Neural progenitor cell (in vitro differentiated cells): ENCODE results near the gene NDUFV1.
"Not testable (repeated sequence)": the region's sequence is repeated elsewhere in the genome, so short reads cannot be mapped to it uniquely, and the experiment has no call there.

Experiments used
- EZH2 ChIP-seq: fragments of 200-600 bp; sonication (generic); IDR thresholded peaks from 2 replicates; pipeline ENCODE4 v1.6.1; 2017; ENCODE audit warnings: antibody characterized with exemption, mild to moderate bottlenecking, moderate library complexity
- TF ChIP-seq, protein P1 (sequence below): fragments of 200-600 bp; sonication (generic); IDR thresholded peaks from 2 replicates; pipeline ENCODE4 v1.5.1; 2017; ENCODE audit warnings: antibody characterized with exemption, mild to moderate bottlenecking

DNA sequence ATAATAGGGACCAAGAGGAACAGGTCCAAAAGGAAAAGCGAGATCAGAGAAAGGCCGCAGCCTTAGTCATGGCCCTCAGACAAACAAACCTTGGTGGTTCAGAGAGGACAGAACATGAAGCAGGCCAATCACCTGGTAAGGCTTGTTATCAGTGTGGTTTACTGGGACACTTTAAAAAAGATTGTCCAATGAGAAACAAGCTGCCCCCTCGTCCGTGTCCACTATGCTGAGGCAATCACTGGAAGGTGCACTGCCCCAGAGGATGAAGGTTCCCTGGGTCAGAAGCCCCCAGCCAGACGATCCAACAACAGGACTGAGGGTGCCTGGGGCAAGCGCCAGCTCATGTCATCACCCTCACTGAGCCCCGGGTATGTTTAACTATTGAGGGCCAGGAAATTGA lies 16.2 kb downstream of the NDUFV1 start:
- TF ChIP-seq, protein P1, sequence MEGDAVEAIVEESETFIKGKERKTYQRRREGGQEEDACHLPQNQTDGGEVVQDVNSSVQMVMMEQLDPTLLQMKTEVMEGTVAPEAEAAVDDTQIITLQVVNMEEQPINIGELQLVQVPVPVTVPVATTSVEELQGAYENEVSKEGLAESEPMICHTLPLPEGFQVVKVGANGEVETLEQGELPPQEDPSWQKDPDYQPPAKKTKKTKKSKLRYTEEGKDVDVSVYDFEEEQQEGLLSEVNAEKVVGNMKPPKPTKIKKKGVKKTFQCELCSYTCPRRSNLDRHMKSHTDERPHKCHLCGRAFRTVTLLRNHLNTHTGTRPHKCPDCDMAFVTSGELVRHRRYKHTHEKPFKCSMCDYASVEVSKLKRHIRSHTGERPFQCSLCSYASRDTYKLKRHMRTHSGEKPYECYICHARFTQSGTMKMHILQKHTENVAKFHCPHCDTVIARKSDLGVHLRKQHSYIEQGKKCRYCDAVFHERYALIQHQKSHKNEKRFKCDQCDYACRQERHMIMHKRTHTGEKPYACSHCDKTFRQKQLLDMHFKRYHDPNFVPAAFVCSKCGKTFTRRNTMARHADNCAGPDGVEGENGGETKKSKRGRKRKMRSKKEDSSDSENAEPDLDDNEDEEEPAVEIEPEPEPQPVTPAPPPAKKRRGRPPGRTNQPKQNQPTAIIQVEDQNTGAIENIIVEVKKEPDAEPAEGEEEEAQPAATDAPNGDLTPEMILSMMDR: not testable (repeated sequence)
- TF ChIP-seq EZH2: not testable (repeated sequence)
